Measurements from ENCODE around the gene C1orf35.

- TF ChIP-seq CTCF (IDR thresholded peaks at IDR 0.05) (no peak), POLR2AphosphoS5 (IDR thresholded peaks at IDR 0.05) (no peak), POLR2A (IDR thresholded peaks at IDR 0.05) (no peak)
Measured at GRCh38 chr1:228084797-228085196, 18.3 kb downstream of the C1orf35 start.
